SU-DHL-6 (cell line): Measurements from ENCODE around the gene SLC9A7.

ENCODE experiments used
- CTCF ChIP-seq: fragments of 200-600 bp; sonication (generic); IDR thresholded peaks from one replicate; pipeline ENCODE4 v1.5.1; 2017; ENCODE audit warnings: antibody characterized with exemption, mild to moderate bottlenecking, low read length, moderate library complexity; ENCODE audit not compliant: insufficient read depth, poor library complexity, severe bottlenecking
- EZH2phosphoT487 ChIP-seq: fragments of 200-600 bp; sonication (generic), shearing (Covaris generic); conservative IDR thresholded peaks from 2 replicates; pipeline ENCODE4 v1.6.1; 2018; ENCODE audit warnings: mild to moderate bottlenecking, antibody characterized with exemption, low read length, moderate library complexity, mixed read lengths

- TF ChIP-seq CTCF: no peak
- no peak for TF ChIP-seq EZH2phosphoT487
Observed at GRCh38 chrX:46716796-46717195, 42.1 kb downstream of the SLC9A7 start.
